Calu3 (cell line): Measurements from ENCODE around the gene PI16. TPM values are rescaled to one million over a fixed set of nuclear protein-coding genes. Genes with fewer than 3 reads are reported as not detected.

ENCODE experiments used
- BruUV-seq: library from RNA; stranded (reverse); fragments of 400-500 nt; replicated peaks from 2 replicates; lab custom pipeline; 2021; lab: Mats Ljungman, UMichigan
- CTCF ChIA-PET: fragments of 300-600 bp; sonication (Branson Sonifier 250); formaldehyde crosslinking; loops from one replicate; lab custom pipeline; 2022; ENCODE audit warnings: antibody characterized with exemption; lab: Charles Lee
- DNase-seq: peaks from one replicate; pipeline ENCODE4 v3.0.0; 2022
- H3K27ac Mint-ChIP-seq: one replicate; pipeline ENCODE4 v1.8.0; 2022; ENCODE audit warnings: mixed read lengths; ENCODE audit not compliant: unreplicated experiment
- H3K27me3 Mint-ChIP-seq: one replicate; pipeline ENCODE4 v1.8.0; 2022; ENCODE audit warnings: mixed read lengths; ENCODE audit not compliant: unreplicated experiment
- H3K36me3 Mint-ChIP-seq: one replicate; pipeline ENCODE4 v1.8.0; 2022; ENCODE audit warnings: mild to moderate bottlenecking, moderate library complexity, mixed read lengths; ENCODE audit not compliant: insufficient read depth, unreplicated experiment
- H3K4me1 Mint-ChIP-seq: one replicate; pipeline ENCODE4 v1.8.0; 2022; ENCODE audit warnings: mild to moderate bottlenecking, low read depth, mixed read lengths; ENCODE audit not compliant: unreplicated experiment
- H3K4me3 Mint-ChIP-seq: one replicate; pipeline ENCODE4 v1.8.0; 2022; ENCODE audit warnings: mild to moderate bottlenecking, low read depth, moderate library complexity, mixed read lengths; ENCODE audit not compliant: unreplicated experiment
- H3K9me3 Mint-ChIP-seq: one replicate; pipeline ENCODE4 v1.8.0; 2022; ENCODE audit warnings: low read depth, mixed read lengths; ENCODE audit not compliant: unreplicated experiment
- CTCF ChIP-seq: fragments of 200-600 bp; IDR thresholded peaks from one replicate; pipeline ENCODE4 v1.8.0; 2022; ENCODE audit warnings: antibody characterized with exemption; ENCODE audit not compliant: unreplicated experiment
- intact Hi-C: fragments of 100-400 bp; cut with micrococcal nuclease; formaldehyde crosslinking; loops from one replicate; pipeline ENCODE4 v1.10.0; 2022; ENCODE audit not compliant: unreplicated experiment
- total RNA-seq: library from RNA; stranded (reverse); gene quantifications from 2 replicates; pipeline ENCODE4 v1.2.3, GENCODE V29; 2022

The PI16 gene
- total RNA-seq, 1 experiment from 2014 or later = 0.17 TPM

DNA sequence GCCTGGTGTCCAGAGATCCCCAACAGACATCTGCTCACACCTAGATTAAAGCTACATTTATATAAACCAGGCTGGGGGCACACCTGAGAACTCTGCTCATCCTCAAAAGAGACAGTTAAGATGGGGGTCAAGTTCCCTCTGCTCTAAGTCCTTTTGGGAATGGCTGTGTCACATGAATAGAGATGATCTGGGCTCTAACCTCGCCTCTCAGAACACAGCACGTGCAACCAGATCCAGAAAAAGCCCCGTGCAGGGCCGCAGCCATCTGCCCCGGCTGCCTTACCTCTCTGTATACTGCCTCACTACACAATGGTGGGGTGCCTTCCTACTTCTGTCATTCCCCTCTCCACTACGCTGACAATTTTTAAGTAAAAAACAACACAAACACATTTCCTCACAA lies 25.6 kb downstream of the PI16 start:
- CTCF ChIA-PET = interaction anchor here (1.0 kb wide), 1 partner anchor 66 kb away, joined by 3 read pairs; no protein-coding TSS in a partner anchor
- intact Hi-C loops = loop anchor here (10.0 kb wide), 1 partner anchor 65 kb away; no protein-coding TSS in a partner anchor

GRCh38 chr6:36980876-36981619 lies 26.5 kb downstream of the PI16 start:
- Mint-ChIP-seq H3K36me3 (peaks cover 8% of the 10 kb centered on the region), H3K4me1 (peaks cover 28% of the 10 kb centered on the region), H3K4me3 (peak overlapping the region; percentile 17), H3K27me3 (no peaks in the 10 kb centered on the region), H3K27ac (peak overlapping the region; percentile 5), H3K9me3 (no peaks in the 10 kb centered on the region)
- TF ChIP-seq CTCF = no peak
- DNase-seq = no peak
- CTCF ChIA-PET = interaction anchor here (1.0 kb wide), 2 partner anchors 17 to 67 kb away, joined by 3 read pairs; no protein-coding TSS in a partner anchor
- no TSS peak for BruUV-seq
- intact Hi-C loops = loop anchor here (10.0 kb wide), 1 partner anchor 66 kb away; no protein-coding TSS in a partner anchor

More for the DNA sequence above, 25.6 kb downstream of the PI16 start:
- Mint-ChIP-seq H3K27ac (peak overlapping the region; percentile 5), H3K27me3 (no peaks in the 10 kb centered on the region), H3K36me3 (peaks cover 16% of the 10 kb centered on the region), H3K4me1 (peaks cover 28% of the 10 kb centered on the region), H3K4me3 (peak overlapping the region; percentile 17), H3K9me3 (no peaks in the 10 kb centered on the region)
- no peak for DNase-seq
- no TSS peak for BruUV-seq
- no peak for TF ChIP-seq CTCF

- Mint-ChIP-seq H3K4me3 (no peak overlapping the region), H3K9me3 (no peaks in the 10 kb centered on the region), H3K36me3 (no peaks in the 10 kb centered on the region), H3K27ac (no peak overlapping the region), H3K4me1 (peaks cover 44% of the 10 kb centered on the region), H3K27me3 (no peaks in the 10 kb centered on the region)
- no TSS peak for BruUV-seq
- no peak for TF ChIP-seq CTCF
- CTCF ChIA-PET = no interaction called here
- intact Hi-C loops = loop anchor here (10.0 kb wide), 1 partner anchor 69 kb away; no protein-coding TSS in a partner anchor
- no peak for DNase-seq
Observed at GRCh38 chr6:36983538-36983937, 29.0 kb downstream of the PI16 start.

DNA sequence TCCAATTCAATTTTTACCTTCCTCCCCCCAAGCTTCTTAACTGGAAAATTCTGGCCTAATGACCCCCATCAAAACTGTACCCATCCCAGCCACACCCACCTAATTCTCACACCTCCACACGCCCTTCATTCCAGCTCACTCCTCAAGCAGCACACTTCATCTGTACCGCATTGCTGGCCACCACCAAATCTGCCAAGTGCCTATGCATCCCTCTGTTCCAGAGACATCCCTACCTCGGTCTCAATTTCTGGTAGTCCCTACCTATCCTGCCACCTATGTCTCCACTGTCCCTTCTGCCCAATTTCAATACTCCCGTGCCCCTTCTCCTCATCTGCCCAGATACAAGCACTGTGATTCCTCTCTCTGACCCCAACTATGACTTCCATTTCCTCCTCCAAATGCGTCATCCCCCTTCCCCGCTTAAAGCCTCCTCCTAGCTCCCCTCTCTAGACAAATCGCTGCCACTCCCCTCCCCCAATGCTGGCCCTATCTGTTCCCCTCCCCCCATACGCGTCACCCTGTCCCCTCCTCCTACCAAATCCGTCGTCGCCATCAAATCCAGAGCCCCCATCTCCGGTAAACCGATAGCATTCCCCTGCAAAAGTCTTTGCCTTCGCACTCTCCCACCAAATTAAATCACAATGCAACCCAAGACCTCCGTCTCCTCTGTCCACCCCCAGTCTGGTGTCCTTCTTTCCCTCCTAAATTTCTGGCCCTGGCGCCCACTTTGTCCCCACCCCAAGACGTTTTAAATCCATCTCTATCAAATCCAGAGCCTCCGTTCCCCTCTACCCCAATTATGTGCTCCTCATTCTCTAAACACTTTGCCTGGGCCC lies 30.3 kb downstream of the PI16 start:
- CTCF ChIA-PET = interaction anchor here (1.0 kb wide), 1 partner anchor 71 kb away, joined by 4 read pairs; no protein-coding TSS in a partner anchor
- intact Hi-C loops = loop anchor here (10.0 kb wide), 1 partner anchor 70 kb away; no protein-coding TSS in a partner anchor
- BruUV-seq = no TSS peak

More for the DNA sequence above, 30.3 kb downstream of the PI16 start:
- Mint-ChIP-seq H3K4me1 (peaks cover 41% of the 10 kb centered on the region), H3K27me3 (peaks cover 9% of the 10 kb centered on the region), H3K9me3 (no peaks in the 10 kb centered on the region), H3K4me3 (no peak overlapping the region), H3K36me3 (no peaks in the 10 kb centered on the region), H3K27ac (no peak overlapping the region)
- no peak for TF ChIP-seq CTCF
- DNase-seq = peak; percentile 61
